Osteocyte (in vitro differentiated cells): ENCODE results near the gene HAND1. TPM values are rescaled to one million over a fixed set of nuclear protein-coding genes. Genes with fewer than 3 reads are reported as not detected.
A peak's percentile ranks its signal among the peaks of the same experiment; 100 is the strongest.

ENCODE experiments used
- DNase-seq: peaks from one replicate; pipeline ENCODE4 v3.0.0; 2021; ENCODE audit warnings: mixed read lengths; ENCODE audit not compliant: unreplicated experiment; ENCODE audit errors: extremely low spot score
- H3K27ac Mint-ChIP-seq: one replicate; pipeline ENCODE4 v1.8.0; 2021; ENCODE audit warnings: mild to moderate bottlenecking, mixed read lengths; ENCODE audit not compliant: unreplicated experiment
- H3K27me3 Mint-ChIP-seq: one replicate; pipeline ENCODE4 v1.8.0; 2021; ENCODE audit warnings: mixed read lengths; ENCODE audit not compliant: unreplicated experiment
- H3K36me3 Mint-ChIP-seq: one replicate; pipeline ENCODE4 v1.8.0; 2021; ENCODE audit warnings: mixed read lengths; ENCODE audit not compliant: unreplicated experiment
- H3K4me1 Mint-ChIP-seq: one replicate; pipeline ENCODE4 v1.8.0; 2021; ENCODE audit warnings: mixed read lengths; ENCODE audit not compliant: unreplicated experiment
- H3K4me3 Mint-ChIP-seq: one replicate; pipeline ENCODE4 v1.8.0; 2021; ENCODE audit warnings: mild to moderate bottlenecking, moderate library complexity, mixed read lengths; ENCODE audit not compliant: unreplicated experiment
- H3K9me3 Mint-ChIP-seq: one replicate; pipeline ENCODE4 v1.8.0; 2021; ENCODE audit warnings: mixed read lengths; ENCODE audit not compliant: unreplicated experiment
- CTCF ChIP-seq: fragments of 200-600 bp; sonication (generic); IDR thresholded peaks from 2 replicates; pipeline ENCODE4 v1.5.0; 2021; ENCODE audit warnings: antibody characterized with exemption, mild to moderate bottlenecking, moderate library complexity
- total RNA-seq: library from RNA; stranded (reverse); gene quantifications from 2 replicates; pipeline ENCODE4 v1.2.1, GENCODE V29; 2021

Gene HAND1
- total RNA-seq, 1 donor from 2014 or later, result not detected

- Mint-ChIP-seq H3K4me1 (peaks cover 6% of the 10 kb centered on the region), H3K27me3 (peaks cover 47% of the 10 kb centered on the region), H3K9me3 (no peaks in the 10 kb centered on the region), H3K36me3 (no peaks in the 10 kb centered on the region), H3K4me3 (no peak overlapping the region), H3K27ac (no peak overlapping the region)
- TF ChIP-seq CTCF, result no peak
- no peak for DNase-seq
Observed at GRCh38 chr5:154523104-154523503, 45.1 kb upstream of the HAND1 start.

DNA sequence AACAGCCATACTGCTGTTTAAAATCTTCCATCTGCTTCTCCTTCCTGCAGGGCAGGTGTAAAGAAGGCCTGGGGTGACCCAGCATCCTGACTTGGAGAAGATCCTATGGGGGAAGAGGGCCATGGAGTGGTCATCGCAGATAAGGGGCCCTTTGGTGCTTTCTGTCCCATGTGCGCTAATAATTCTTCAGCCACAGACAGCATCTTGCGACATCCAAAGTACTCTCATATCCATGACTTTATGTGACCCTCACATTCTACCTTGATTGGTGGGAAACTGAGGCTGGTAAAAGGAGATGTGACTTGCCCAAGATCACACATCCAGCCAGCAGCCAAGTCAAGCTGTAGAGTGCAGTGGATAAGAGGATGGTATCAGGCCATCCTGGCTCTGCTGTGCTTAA, 44.3 kb upstream of the HAND1 start:
- no peak for TF ChIP-seq CTCF
- H3K9me3 Mint-ChIP-seq, result no peaks in the 10 kb centered on the region
- DNase-seq, result no peak
- H3K36me3 Mint-ChIP-seq, result no peaks in the 10 kb centered on the region
- peaks cover 6% of the 10 kb centered on the region for H3K4me1 Mint-ChIP-seq
- no peak overlapping the region for H3K27ac Mint-ChIP-seq
- peaks cover 40% of the 10 kb centered on the region for H3K27me3 Mint-ChIP-seq
- no peak overlapping the region for H3K4me3 Mint-ChIP-seq

- H3K27me3 Mint-ChIP-seq, result peaks cover 38% of the 10 kb centered on the region
- peaks cover 6% of the 10 kb centered on the region for H3K4me1 Mint-ChIP-seq
- H3K9me3 Mint-ChIP-seq, result no peaks in the 10 kb centered on the region
- no peak overlapping the region for H3K27ac Mint-ChIP-seq
- H3K36me3 Mint-ChIP-seq, result no peaks in the 10 kb centered on the region
- TF ChIP-seq CTCF, result no peak
- H3K4me3 Mint-ChIP-seq, result no peak overlapping the region
- no peak for DNase-seq
Observed at GRCh38 chr5:154521756-154522155, 43.7 kb upstream of the HAND1 start.

- DNase-seq, result no peak
- Mint-ChIP-seq H3K9me3 (no peaks in the 10 kb centered on the region), H3K36me3 (no peaks in the 10 kb centered on the region)
Observed at GRCh38 chr5:154520861-154521453, 42.9 kb upstream of the HAND1 start.

GRCh38 chr5:154519359-154519758, 41.3 kb upstream of the HAND1 start:
- no peak for TF ChIP-seq CTCF
- Mint-ChIP-seq H3K4me1 (peaks cover 6% of the 10 kb centered on the region), H3K36me3 (no peaks in the 10 kb centered on the region), H3K27me3 (peaks cover 41% of the 10 kb centered on the region), H3K27ac (no peak overlapping the region), H3K4me3 (no peak overlapping the region), H3K9me3 (no peaks in the 10 kb centered on the region)
- no peak for DNase-seq

More at GRCh38 chr5:154520861-154521453, 42.9 kb upstream of the HAND1 start:
- Mint-ChIP-seq H3K4me3 (no peak overlapping the region), H3K27me3 (peaks cover 33% of the 10 kb centered on the region), H3K27ac (no peak overlapping the region), H3K4me1 (peaks cover 6% of the 10 kb centered on the region)
- peak; percentile 62 for TF ChIP-seq CTCF
